Stimulated activated naive CD4-positive, alpha-beta T cell treated with Interleukin-2 at 50 U/mL for 16 hours (primary cell): ENCODE results near the gene PLXNB1.
"Not testable (repeated sequence)": the region's sequence is repeated elsewhere in the genome, so short reads cannot be mapped to it uniquely, and the experiment has no call there.

Experiments
- DNase-seq: peaks from one replicate; lab custom pipeline; 2025; lab: John Stamatoyannopoulos, UW

PLXNB1 gene

DNA sequence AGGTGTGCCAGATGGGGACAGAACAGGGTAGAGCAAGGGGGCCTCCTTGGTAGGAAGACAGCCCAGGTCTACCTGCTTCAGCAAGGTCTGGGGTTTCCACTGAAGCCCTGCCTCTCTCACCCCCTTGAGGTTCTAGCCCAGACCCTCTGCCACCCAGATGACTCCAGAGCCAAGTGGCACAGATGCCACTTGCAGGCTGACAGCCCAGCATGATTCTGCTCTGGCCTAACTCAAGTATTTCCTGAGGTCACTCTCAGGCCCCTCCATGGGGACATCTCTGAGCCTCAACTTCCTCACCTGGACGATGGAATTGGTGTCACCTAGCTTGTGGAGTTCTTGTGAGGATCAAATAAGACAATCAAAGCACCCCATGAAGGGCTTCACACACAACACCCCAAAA, 23.9 kb downstream of the PLXNB1 start:
- DNase-seq: no peak

DNA sequence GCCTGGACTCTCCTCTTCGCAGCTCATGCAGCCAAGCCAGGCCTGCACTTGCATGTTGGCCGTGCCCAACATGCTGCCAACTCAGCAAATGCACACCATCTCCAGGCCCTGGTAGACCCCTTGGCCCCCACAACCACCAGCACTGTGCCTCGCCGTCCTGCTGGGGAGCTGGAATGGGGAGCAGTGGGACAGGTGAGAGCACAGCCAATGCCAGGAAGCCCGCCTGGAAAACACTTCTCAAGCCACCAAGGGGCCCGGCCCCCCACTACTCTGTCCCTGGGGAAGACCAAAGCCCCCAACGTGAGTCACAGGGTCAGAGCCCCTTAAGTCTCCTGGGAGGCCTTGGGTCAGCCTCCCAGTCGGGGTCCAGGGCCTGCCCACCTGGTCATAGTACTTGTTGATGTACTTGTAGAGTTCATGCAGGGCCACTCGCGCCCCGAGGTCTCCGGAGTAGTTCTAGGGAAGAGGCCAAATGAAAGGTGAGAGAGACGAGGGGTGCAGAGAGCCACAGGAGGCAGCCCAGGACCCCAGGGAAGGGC, 24.5 kb downstream of the PLXNB1 start:
- no peak for DNase-seq

DNA sequence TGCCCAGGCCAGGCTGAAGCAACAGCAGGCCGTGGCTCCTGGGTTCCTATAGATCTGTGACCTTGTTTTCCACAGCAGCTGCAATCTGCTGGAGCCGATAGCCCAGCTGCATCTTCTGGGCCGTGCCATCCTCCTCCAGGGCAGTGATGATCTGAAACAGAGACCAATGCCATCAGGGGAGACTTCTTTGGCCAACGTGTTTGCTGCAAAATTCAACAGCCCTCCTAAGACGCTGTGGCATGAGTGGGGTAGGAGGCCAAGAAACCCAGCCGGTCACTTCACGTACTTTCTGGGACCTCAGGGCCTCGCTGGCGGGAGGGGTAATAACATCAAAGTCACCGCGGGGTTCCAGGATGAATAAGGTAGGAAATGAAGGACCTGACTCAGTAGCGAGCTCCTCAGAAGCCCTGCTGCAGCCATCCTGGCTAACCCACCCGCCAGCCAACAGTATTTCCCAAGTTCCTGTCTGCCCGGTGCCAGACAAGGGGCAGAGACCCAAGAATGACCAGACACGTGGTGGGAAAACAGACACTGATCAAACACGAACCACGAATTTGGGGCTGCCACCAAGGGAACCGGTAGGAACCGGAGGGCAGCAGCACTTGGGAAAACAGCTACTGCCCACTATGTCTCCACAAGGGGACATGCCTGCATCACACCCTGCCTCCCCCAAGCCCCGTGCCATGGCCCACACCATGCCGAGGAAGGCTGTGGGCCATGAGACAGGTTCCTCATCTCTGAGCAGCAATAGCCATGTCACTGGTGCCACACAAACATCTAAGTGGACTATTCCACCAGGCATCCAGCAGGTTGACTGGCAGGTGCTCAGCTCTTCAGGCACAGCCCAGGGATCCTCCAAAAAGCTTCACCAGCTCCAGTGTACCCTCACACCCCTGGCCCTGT, 25.2 kb downstream of the PLXNB1 start:
- DNase-seq: no peak

- DNase-seq: no peak
These were observed 26.1 kb downstream of the PLXNB1 start for GRCh38 chr3:48403533-48404439.

GRCh38 chr3:48402907-48403306, 27.0 kb downstream of the PLXNB1 start:
- no peak for DNase-seq

GRCh38 chr3:48402281-48402732, 27.6 kb downstream of the PLXNB1 start:
- DNase-seq: no peak

DNA sequence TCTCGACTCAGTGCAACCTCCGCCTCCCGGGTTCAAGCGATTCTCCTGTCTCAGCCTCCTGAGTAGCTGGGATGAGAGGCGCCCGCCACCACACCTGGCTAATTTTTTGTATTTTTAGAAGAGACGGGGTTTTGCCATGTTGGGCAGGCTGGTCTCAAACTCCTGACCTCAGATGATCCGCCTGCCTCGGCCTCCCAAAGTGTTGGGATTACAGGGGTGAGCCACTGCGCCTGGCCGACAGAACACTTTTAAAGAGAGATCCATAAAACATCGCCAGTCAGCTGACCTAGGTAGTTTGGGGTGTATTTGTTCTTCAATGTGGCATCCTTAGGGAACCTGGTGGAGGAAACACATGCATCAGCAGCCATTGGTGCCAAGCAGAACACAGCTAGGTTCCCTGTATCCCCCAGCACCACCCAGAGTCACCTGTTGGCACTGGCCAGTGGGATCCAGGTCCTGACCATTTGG, 28.4 kb downstream of the PLXNB1 start:
- DNase-seq: not testable (repeated sequence)

GRCh38 chr3:48400824-48401433, 29.0 kb downstream of the PLXNB1 start:
- DNase-seq: peak; percentile 29

DNA sequence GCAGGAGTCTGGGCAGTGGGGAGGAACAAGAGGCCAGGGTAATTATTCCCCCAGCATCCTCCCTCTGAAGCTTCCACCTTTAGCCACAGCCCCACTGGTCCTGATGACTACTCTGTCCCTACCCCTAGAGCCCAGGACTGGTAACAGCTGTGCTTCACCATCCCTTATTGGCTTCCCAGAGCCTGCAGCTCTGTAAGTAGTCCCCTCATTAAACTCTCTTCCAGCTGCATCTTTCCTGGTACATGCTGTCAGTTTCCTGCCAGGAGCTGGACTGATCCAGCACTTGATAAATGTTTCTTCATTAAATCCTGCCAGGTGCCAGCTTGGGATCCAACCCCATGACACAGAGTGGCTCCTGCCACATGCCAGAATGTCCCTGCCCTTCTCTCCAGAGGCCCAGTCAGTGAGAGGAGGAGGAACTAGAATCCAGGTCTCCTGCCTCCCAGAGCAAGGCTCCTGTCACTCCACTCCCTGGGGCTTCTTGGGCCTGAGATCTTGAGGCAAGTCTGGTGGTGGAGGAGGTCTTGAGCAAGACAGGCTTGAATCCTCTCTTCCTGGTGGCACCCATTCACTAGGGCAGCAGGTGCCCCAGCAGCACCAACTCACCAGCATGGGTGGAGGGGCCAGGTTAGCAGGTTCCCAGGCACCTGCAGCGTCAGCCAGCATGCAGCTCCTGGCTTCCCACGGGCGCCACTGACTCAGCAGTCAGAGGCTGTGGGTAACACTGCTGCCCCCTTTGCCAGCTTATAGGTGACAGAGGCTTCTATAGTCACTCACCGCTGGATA, 30.3 kb downstream of the PLXNB1 start:
- no peak for DNase-seq

DNA sequence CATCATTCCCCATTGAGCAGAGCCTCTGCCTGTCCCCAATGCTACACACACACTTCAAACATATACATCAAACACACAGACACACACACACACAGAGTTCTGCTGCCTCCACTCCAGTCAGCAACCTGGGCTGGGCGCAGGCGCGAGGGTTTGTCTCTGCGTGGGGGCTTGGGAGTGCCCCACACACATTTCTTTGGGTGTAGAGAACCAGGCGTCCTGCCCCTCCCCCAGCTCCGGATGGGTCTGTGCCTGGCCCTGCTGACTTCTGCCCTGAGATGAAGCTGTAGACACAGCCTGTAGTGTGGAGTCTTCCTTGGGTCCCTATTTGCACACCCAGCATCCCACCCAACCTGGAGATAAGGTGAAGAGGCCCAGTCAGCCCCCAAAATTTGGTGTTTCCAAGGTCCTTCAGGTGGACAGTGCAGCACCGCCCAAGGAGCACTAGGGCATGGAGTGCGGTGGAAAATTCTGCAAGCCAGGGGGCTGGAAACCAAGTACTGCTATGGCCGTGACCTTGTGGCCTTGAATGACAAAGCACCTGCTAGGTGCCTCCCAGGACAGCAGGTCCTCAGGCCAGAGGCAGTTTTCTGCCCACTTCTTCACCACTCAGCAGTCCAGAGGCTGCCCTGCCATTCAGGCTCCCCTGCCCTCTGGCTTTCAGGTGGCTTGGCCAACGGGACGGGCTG, 31.0 kb downstream of the PLXNB1 start:
- DNase-seq: no peak

GRCh38 chr3:48397767-48398681, 31.9 kb downstream of the PLXNB1 start:
- no peak for DNase-seq

DNA sequence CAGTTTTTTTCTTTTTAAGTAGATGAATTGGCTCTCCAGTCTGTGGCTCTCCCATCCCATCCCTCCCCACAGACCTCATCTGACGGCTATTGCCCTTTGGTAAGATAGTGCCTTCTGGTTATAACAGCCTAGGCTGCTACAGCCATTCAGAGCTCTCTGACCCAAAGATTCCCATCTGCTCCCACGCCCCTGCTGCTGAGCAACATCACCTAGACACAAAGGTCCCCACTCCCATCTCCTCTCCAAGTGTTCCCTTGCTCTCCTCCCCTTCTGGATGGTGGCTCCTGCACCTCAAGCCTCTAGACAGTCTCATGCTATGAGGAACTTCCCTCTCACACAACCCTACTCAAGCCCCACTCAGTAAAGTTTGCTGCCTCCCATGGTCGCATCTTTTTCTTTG, 34.2 kb downstream of the PLXNB1 start:
- no peak for DNase-seq

- DNase-seq: no peak
These were observed 35.5 kb downstream of the PLXNB1 start for GRCh38 chr3:48394391-48394790.

DNA sequence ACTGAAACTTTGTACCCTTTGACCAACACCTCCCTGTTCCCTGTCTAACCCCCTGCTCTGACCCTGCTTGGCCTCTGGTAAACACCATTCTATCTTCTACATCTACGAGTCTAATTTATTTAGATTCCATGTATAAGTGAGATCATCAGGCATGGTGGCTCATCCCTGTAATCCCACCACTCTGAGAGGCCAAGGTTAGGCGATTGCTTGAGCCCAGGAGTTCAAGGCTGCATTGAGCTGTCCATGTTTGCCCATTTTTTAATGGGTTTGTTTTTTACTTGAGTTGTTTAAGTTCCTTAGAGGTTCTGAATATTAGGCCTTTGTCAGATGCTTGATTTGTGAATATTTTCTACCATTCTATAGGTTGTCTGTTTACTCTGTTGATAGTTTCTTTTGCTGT, 40.9 kb downstream of the PLXNB1 start:
- no peak for DNase-seq

DNA sequence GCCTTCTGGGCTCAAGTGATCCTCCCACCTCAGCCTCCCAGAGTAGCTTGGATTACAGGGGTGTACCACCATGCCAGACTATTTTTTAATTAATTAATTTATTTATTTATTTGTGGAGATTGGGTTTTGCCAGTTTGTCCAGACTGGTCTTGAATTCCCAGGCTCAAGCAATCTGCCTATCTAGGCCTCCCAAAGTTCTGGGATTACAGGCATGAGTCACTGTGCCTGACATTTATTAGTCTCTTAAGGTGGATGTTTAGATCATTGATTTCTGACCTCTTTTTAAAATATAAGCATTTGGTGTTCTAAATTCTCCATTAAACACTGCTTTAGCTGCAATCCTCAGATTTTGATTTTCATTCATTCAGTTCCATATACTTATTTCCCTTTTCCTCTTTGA, 42.3 kb downstream of the PLXNB1 start:
- no peak for DNase-seq

DNA sequence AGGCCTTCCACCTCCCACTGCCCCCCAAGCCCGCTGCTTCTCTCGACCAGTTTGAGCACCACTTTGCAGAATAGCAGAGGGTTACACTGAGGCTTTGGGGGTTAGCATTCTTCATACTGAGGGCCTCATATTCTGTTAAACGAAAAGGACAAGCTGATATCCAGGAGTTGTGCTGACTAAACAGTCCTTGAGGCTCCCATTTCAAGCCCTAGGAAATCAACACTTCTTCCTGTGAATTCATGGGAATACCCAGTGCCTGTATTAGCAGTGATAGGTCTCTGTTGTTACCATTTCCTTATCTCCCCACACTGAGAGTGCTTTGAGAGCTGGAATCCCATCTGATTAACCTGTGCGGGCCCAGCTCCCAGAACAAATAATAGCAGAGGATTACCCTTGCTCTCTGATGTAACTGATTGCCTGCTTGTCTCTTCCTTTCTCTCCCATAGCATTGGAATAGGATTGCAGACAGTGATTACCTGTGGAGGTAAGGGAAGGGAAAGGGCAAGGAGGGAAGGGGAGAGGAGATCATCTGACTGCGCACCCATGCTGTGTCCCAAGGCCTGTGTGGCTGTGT, 56.9 kb downstream of the PLXNB1 start:
- no peak for DNase-seq

GRCh38 chr3:48372377-48372770, 57.5 kb downstream of the PLXNB1 start:
- no peak for DNase-seq

DNA sequence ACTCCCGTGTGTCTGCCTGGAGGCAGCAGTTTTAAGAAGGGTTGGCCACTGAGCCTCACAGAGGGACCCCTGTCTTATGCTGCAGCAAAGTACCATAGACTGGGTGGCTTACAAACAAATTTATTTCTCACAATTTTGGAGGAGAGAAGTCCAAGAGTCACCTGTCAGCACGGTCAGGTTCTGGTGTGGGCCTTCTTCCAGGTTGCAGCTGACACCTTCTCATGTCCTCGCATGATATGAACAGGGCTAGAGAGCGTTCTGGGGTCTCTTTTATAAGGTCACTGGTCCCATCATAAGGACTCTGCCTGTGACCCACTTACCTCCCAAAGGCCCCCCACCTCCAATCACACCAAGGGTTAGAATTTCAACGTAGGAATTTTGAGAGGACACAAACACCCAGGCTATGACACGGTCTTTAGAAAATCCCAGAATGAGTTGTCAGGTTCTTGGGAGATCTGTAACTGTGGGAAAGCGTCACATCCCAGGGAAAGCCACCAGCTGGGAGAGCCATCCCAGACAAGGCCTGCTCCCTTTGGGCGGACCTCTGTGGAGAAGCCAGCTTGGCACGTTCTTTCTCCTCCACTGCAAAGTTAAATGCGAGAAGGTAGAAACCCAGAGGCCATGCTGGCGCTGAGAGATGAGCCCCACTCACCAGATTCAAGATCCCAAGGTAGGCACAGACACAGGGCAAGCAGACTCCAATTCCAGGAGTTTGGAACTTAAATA, 58.1 kb downstream of the PLXNB1 start, which contains the start of gene FBXW12:
TSS of gene FBXW12 (plus strand) at position 569 of the 726 bp plus-strand sequence. CDS start 549 bp downstream, outside the sequence.
- no peak for DNase-seq
